ENCODE data around the gene SMIM45. TPM values are rescaled to one million over a fixed set of nuclear protein-coding genes. Genes with fewer than 3 reads are reported as not detected.

SMIM45 gene

DNA sequence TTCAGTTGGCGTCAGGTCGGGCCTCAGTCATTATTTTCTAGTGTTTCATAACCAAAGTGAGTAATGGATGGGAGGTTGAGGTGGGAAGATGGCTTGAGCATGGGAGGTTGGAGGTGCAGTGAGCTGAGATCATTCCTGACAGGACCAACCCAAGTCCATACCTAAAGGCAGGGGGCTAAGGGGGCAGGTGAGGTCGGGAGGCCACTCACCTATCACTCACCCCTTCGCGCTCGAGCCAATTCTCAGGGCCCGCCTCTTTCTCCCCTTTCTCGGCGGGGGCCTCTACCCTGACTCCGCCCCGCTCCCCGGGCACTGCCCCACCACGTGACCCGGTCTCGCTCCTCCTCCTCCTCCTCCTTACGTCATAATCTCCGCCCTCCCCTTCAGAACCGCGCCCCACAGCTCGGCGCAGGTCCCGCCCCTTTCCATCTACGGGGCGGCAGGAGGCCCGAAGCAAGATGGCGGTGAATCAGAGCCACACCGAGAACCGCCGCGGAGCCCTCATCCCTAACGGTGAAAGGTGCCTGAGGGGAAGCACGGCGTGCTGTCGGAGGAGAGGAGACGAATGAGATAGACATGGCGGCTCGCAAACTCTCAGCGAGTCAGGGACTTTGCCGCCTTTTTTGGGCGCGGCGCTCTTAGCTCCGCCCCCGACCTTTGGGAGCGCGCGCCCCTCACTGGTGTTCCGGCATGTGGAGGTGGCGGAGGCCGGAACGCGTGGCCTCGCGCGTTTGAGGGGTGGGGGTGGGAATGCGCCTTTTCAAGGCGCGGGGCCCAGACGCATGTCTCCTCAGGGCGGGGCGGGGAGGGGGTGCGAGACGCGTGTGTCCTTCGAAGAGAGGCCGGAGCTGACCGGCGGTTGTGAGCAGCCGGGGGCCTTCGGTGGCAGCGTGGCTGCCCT, 46.7 kb downstream of the SMIM45 start, which contains the start of gene WBP2NL:
TSS of gene WBP2NL (plus strand) at position 428 of the 901 bp plus-strand sequence. CDS start at position 459, 31 bp downstream.
- peak; percentile 69 for DNase-seq (ENCODE audit: low read depth)

DNA sequence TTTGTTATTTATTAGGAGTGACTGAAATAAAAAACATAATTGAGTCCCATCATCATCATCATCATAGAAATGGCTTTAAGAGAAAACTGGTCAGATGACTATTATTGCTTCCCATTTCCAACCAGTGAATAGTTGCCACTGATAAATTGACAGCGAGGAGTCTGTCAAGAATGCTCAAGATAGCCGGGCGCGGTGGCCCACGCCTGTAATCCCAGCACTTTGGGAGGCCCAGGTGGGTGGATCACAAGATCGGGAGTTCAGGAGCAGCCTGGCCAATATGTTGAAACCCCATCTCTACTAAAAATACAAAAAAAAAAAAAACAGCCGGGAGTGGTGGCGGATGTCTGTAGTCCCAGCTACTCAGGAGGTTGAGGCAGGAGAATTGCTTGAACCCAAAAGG, 48.5 kb downstream of the SMIM45 start:
- DNase-seq (ENCODE audit: low read depth) = no peak

DNA sequence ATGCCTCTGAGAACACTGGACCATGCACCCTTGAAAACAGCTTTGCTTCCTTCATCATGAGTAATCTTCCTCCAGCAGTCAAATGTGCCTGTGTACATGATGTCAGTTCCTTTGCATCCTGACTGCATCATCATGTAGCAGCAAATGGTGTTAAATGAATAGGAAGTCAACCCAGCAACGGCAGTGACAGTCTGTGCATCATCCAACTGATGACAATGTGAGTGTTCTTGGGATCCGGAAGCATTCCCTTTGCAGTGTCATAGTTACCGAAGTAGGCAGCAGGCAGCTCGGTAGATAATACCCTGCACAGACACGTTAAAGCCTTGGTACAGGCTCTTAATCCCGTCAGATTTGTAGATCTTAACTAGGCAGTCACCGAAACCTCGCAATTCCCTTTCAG, 49.2 kb downstream of the SMIM45 start:
- DNase-seq (ENCODE audit: low read depth) = peak; percentile 63

DNA sequence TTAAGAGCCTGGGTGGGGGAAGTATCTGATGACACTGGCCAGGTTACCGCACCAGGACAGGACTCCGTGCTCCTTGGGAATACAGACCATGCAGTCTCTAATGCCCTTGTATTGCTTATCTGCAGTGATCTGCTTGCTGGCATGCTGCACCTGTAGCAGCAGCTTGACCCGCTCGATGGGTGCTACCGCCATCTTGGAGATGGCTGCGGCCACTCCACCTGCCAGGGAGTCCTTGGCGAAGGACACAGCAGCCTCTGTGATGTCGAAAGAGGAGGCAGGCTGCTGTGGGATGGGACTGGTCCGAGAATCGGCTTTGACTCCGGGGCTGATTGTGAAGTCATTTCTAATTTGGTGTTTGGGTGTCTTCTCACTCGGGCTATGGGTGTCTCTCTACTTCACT, 49.8 kb downstream of the SMIM45 start:
- DNase-seq (ENCODE audit: low read depth) = no peak

DNA sequence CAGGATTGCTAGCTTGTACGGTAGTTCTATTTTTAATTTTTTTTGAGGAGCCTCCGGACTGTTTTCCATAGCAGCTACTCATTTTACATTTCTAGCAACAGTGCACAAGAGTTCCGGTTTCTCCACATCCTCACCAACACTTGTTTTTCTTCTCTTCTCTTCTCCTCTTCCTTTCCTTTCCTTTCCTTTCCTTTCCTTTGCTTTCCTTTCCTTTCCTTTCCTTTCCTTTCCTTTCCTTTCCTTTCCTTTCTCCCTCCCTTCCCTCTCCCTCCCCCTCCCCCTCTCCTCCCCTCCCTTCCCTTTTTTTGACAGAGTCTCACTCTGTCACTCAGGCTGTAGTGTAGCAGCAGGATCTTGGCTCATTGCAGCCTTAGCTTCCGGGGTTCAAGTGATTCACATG, 56.0 kb downstream of the SMIM45 start:
- DNase-seq (ENCODE audit: low read depth) = no peak

Other genes starting within 250 kb of the SMIM45 start
- gene CCDC134, start 151.5 kb upstream of the SMIM45 start, total RNA-seq (2014; rRNA removed; shearing (Covaris generic)) = 6.4 and 9.8 TPM in 2 replicates
- gene SREBF2, start 119.0 kb upstream of the SMIM45 start, total RNA-seq (2014; rRNA removed; shearing (Covaris generic)) = 62.0 and 75.9 TPM in 2 replicates
- 1.0 and 8.8 TPM in 2 replicates for gene SHISA8, start 37.1 kb upstream of the SMIM45 start, total RNA-seq (2014; rRNA removed; shearing (Covaris generic))
- gene TNFRSF13C, start 25.3 kb upstream of the SMIM45 start, total RNA-seq (2014; rRNA removed; shearing (Covaris generic)) = 0.02 and 0.03 TPM in 2 replicates
- 54.7 and 66.8 TPM in 2 replicates for gene CENPM, start 5.0 kb upstream of the SMIM45 start, total RNA-seq (2014; rRNA removed; shearing (Covaris generic))
- gene SEPTIN3, start 17.3 kb downstream of the SMIM45 start, total RNA-seq (2014; rRNA removed; shearing (Covaris generic)) = not detected in 2 replicates
- gene WBP2NL, start 46.6 kb downstream of the SMIM45 start, total RNA-seq (2014; rRNA removed; shearing (Covaris generic)) = not detected in 2 replicates
- 5.8 and 7.5 TPM in 2 replicates for gene NAGA, start 118.7 kb downstream of the SMIM45 start, total RNA-seq (2014; rRNA removed; shearing (Covaris generic))
- not detected in 2 replicates for gene PHETA2, start 122.1 kb downstream of the SMIM45 start, total RNA-seq (2014; rRNA removed; shearing (Covaris generic))
- gene SMDT1, start 127.5 kb downstream of the SMIM45 start, total RNA-seq (2014; rRNA removed; shearing (Covaris generic)) = 14.1 and 19.4 TPM in 2 replicates
- 51.7 and 61.6 TPM in 2 replicates for gene NDUFA6, start 138.6 kb downstream of the SMIM45 start, total RNA-seq (2014; rRNA removed; shearing (Covaris generic))
- gene CYP2D6, start 178.7 kb downstream of the SMIM45 start, total RNA-seq (2014; rRNA removed; shearing (Covaris generic)) = 0.11 and 0.13 TPM in 2 replicates

Measured in HT1080 (cell line).